Stimulated activated naive CD8-positive, alpha-beta T cell treated with anti-CD3 and anti-CD28 coated beads, Interleukin-15, Interleukin-2, amounts not matched to agents 100 ng/mL and 50 ng/mL, for 24 hours (primary cell): Measurements from ENCODE around the gene OSBPL2.

Experiments
- H3K27ac Mint-ChIP-seq: one replicate; pipeline ENCODE4 v1.8.0; 2021; ENCODE audit warnings: mild to moderate bottlenecking, mixed read lengths
- H3K27me3 Mint-ChIP-seq: one replicate; pipeline ENCODE4 v1.8.0; 2021; ENCODE audit warnings: mixed read lengths
- H3K36me3 Mint-ChIP-seq: one replicate; pipeline ENCODE4 v1.8.0; 2021; ENCODE audit warnings: low read depth, mixed read lengths
- H3K4me1 Mint-ChIP-seq: one replicate; pipeline ENCODE4 v1.8.0; 2021; ENCODE audit warnings: low read depth, mixed read lengths
- H3K4me3 Mint-ChIP-seq: one replicate; pipeline ENCODE4 v1.8.0; 2021; ENCODE audit warnings: mild to moderate bottlenecking, mixed read lengths
- H3K9me3 Mint-ChIP-seq: one replicate; pipeline ENCODE4 v1.8.0; 2021; ENCODE audit warnings: mixed read lengths

Gene OSBPL2

DNA sequence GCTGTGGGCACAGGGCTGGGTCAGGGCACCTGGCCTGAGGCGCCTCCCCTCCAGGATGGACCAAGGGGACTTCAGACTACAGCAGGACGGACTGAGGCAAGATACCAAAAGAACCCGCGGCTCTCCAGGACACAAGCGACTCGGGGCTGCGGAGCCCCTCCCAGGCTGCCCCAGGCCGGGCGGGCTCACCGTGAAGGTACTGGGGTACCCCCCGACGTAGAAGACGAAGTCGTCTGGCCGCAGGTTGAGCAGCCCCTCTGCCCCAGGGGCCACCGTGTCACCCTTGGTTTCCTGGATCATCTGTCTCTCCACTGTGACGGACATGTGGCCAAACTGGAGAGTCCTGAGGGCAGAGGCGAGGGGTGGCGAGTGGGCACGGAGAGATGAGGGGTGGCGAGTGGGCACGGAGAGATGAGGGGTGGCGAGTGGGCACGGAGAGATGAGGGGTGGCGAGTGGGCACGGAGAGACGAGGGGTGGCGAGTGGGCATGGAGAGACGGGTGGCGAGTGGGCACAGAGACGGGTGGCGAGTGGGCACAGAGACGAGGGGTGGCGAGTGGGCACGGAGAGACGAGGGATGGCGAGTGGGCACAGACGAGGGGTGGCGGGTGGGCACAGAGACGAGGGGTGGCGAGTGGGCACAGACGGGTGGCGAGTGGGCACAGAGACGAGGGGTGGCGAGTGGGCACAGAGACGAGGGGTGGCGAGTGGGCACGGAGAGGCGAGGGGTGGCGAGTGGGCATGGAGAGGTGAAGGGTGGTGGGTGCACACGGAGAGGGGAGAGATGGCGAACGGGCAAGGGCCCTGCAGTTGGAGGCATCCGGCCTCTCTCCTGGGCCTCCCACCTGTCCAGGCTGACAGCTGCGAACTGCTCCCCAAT, 75.4 kb downstream of the OSBPL2 start:
- Mint-ChIP-seq H3K9me3 (no peaks in the 10 kb centered on the region), H3K36me3 (peaks cover 4% of the 10 kb centered on the region), H3K27me3 (no peaks in the 10 kb centered on the region), H3K4me1 (no peaks in the 10 kb centered on the region), H3K4me3 (no peak overlapping the region), H3K27ac (no peak overlapping the region)

- Mint-ChIP-seq H3K36me3 (no peaks in the 10 kb centered on the region), H3K27me3 (no peaks in the 10 kb centered on the region), H3K27ac (no peak overlapping the region), H3K4me1 (no peaks in the 10 kb centered on the region), H3K9me3 (no peaks in the 10 kb centered on the region), H3K4me3 (no peak overlapping the region)
Observed at GRCh38 chr20:62314339-62314638, 76.0 kb downstream of the OSBPL2 start.

DNA sequence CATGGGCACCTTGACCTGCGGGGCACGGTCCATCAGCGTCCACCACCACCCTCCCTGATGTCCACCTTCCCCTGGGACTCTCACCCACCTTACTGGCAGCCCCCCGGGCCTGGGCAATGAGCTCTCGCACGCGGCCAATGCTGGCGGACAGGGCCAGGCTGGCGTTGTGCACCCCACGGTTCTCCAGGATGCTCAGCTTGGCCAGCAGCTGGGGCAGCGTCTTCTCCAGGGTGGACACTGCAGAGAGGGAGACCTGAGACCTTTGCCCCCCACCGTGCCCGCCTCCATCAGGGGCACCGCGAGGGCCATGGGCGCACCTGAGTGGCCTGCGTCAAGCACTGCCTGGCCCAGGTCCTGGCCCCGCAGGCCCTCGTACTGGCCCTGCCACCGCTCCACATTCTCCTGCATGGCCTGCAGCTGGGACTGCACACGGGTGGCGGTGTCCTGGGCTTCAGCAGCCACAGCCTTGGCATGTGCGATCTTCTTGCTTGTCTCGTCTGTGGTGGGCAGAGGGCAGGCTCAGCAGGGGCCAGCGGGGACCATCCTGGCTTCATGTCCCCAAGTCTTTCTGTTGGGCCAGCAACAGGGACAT, 76.5 kb downstream of the OSBPL2 start:
- H3K4me1 Mint-ChIP-seq: no peaks in the 10 kb centered on the region
- no peak overlapping the region for H3K27ac Mint-ChIP-seq
- no peak overlapping the region for H3K4me3 Mint-ChIP-seq
- no peaks in the 10 kb centered on the region for H3K27me3 Mint-ChIP-seq
- H3K36me3 Mint-ChIP-seq: no peaks in the 10 kb centered on the region
- no peaks in the 10 kb centered on the region for H3K9me3 Mint-ChIP-seq

DNA sequence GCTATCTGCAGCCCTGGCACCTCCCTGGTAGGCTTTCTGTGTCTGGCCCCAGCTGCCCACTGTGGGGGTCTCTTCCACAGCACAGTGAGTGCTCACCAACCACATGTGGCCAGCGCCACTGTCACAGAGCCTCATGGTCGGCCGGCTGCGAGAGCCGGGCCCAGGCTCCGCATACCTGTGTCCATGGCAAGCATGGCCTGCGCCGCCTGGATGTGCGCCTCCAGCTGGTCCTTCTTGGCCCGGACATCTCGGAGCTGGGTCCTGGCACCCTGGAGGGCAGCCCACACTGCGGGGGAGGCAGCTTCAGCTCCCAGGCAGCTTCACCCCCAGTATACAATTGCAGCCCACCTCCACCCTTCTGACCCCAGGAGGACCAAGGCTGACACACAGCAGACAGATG, 77.5 kb downstream of the OSBPL2 start:
- H3K36me3 Mint-ChIP-seq: no peaks in the 10 kb centered on the region
- no peaks in the 10 kb centered on the region for H3K4me1 Mint-ChIP-seq
- no peaks in the 10 kb centered on the region for H3K27me3 Mint-ChIP-seq
- H3K27ac Mint-ChIP-seq: no peak overlapping the region
- no peaks in the 10 kb centered on the region for H3K9me3 Mint-ChIP-seq
- H3K4me3 Mint-ChIP-seq: no peak overlapping the region

DNA sequence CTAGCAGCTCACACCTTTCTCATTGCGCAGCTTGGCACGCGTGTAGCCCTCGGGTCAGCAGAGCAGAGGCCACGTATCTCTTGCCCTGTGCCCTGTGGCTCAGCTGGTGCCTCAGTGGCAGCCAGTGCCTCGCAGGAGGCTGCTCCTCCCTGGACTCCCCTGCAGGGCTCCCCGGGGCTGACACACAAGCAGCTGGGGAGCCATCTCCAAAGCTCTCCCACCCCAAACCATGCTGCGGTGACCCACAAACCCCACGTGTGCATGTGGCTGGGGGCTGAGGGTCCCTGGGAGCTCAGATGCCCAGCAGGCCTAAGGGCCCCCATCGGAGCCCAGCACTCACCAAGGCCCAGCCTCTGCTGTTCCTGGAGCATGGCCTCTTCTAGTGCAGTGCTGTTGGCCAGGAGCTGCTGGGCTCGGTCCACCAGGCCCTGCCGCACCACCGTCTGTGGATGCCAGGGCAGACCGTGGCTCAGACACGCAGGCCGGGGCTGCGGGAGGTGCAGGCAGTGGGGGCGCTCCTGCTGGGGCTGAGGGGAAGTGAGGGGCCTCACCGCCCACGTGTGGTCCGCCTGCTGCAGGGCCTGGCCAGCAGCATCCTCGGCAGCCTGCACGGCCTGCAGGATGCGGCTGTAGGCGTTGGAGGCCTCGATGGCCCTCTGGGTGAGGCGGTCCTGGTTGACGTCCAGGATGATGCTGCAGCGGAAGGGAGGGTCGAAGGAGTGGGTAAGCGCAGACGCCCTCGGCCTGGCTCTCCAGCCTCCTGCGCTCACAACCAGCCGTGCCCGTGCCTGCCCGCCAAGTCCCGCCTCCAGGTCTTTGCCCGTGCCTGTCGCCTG, 78.2 kb downstream of the OSBPL2 start:
- Mint-ChIP-seq H3K9me3 (no peaks in the 10 kb centered on the region), H3K4me3 (no peak overlapping the region), H3K36me3 (no peaks in the 10 kb centered on the region), H3K4me1 (no peaks in the 10 kb centered on the region), H3K27ac (no peak overlapping the region), H3K27me3 (no peaks in the 10 kb centered on the region)

GRCh38 chr20:62317167-62317655, 78.9 kb downstream of the OSBPL2 start:
- Mint-ChIP-seq H3K36me3 (no peaks in the 10 kb centered on the region), H3K4me1 (no peaks in the 10 kb centered on the region), H3K27me3 (no peaks in the 10 kb centered on the region), H3K9me3 (no peaks in the 10 kb centered on the region), H3K27ac (no peak overlapping the region), H3K4me3 (no peak overlapping the region)

- Mint-ChIP-seq H3K27me3 (no peaks in the 10 kb centered on the region), H3K27ac (no peak overlapping the region), H3K4me1 (no peaks in the 10 kb centered on the region), H3K36me3 (no peaks in the 10 kb centered on the region), H3K4me3 (no peak overlapping the region), H3K9me3 (no peaks in the 10 kb centered on the region)
Observed at GRCh38 chr20:62318400-62319345, 80.4 kb downstream of the OSBPL2 start.

DNA sequence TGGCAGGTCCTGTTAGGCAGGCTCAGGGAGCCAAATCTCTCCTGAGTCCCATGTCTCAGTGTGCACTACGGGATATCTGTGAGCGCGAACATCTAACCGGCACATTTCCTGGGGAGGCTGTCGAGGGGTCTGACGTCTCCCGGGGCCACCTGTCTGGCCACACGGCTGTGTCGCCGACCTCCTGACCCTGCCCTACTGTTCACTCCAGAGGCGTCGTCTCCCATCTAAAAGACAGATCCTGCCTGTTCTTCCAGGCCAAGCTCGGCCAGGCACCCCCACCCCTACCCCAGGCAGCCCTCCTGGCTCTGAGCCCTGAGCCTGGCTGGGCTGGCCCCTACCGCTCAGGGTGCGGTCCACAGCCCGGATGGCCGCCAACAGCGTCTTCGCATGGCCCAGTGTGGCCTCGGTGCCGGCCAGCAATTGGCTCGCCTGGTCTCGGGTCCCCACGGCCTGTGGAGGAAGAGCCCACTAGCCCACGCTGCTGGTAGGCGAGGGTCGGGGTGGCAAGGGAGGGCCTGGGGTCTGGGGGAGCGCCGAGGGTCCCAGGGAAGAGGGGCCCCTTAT, 81.1 kb downstream of the OSBPL2 start:
- H3K4me1 Mint-ChIP-seq: no peaks in the 10 kb centered on the region
- H3K4me3 Mint-ChIP-seq: no peak overlapping the region
- H3K36me3 Mint-ChIP-seq: no peaks in the 10 kb centered on the region
- H3K27me3 Mint-ChIP-seq: no peaks in the 10 kb centered on the region
- H3K27ac Mint-ChIP-seq: no peak overlapping the region
- no peaks in the 10 kb centered on the region for H3K9me3 Mint-ChIP-seq

- no peaks in the 10 kb centered on the region for H3K36me3 Mint-ChIP-seq
- no peak overlapping the region for H3K4me3 Mint-ChIP-seq
- no peak overlapping the region for H3K27ac Mint-ChIP-seq
- H3K9me3 Mint-ChIP-seq: no peaks in the 10 kb centered on the region
- H3K4me1 Mint-ChIP-seq: no peaks in the 10 kb centered on the region
- H3K27me3 Mint-ChIP-seq: no peaks in the 10 kb centered on the region
Observed at GRCh38 chr20:62320581-62321354, 82.4 kb downstream of the OSBPL2 start.

DNA sequence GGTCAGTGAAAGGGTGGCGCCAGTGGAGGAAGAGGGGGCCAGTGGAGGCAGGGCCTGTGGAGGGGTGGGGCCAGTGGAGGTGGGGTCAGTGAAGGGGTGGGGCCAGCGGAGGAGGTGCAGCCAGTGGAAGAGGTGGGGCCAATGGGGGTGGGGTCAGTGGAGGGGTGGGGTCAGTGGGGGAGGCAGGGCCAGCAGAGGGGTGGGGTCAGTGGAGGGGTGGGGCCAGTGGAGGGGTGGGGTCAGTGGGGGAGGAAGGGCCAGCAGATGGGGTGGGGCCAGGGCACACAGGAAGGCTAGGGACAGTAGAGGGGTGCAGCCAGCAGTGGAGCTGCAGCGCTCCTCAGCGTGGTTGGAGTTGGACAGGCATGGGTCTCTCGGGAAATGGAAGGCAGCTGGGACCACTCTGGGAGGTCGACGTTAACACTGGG, 83.2 kb downstream of the OSBPL2 start:
- H3K9me3 Mint-ChIP-seq: no peaks in the 10 kb centered on the region
- no peaks in the 10 kb centered on the region for H3K36me3 Mint-ChIP-seq
- H3K27ac Mint-ChIP-seq: no peak overlapping the region
- H3K27me3 Mint-ChIP-seq: no peaks in the 10 kb centered on the region
- no peak overlapping the region for H3K4me3 Mint-ChIP-seq
- no peaks in the 10 kb centered on the region for H3K4me1 Mint-ChIP-seq

DNA sequence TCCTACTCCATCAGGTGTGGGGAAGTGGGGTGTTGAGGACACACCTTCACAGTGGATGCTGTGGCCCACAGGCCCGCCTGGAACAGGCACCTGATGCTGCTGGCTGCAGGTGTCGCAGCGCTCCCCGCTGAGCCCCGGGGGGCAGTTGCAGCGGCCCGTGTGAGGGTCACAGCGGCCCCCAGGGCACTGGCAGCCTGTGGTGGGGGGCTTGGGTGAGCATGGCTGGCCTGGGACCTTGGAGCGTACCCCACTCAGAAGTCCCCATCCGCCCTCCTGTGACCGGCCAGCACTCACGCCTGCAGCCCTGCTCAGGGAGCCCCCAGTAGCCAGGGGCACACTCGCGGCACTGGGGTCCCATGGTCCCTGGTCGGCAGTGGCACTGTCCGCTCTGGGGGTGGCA, 83.7 kb downstream of the OSBPL2 start:
- no peak overlapping the region for H3K27ac Mint-ChIP-seq
- H3K27me3 Mint-ChIP-seq: no peaks in the 10 kb centered on the region
- H3K4me1 Mint-ChIP-seq: no peaks in the 10 kb centered on the region
- no peaks in the 10 kb centered on the region for H3K9me3 Mint-ChIP-seq
- H3K4me3 Mint-ChIP-seq: no peak overlapping the region
- no peaks in the 10 kb centered on the region for H3K36me3 Mint-ChIP-seq

GRCh38 chr20:62322492-62323041, 84.2 kb downstream of the OSBPL2 start:
- H3K4me1 Mint-ChIP-seq: no peaks in the 10 kb centered on the region
- H3K27me3 Mint-ChIP-seq: no peaks in the 10 kb centered on the region
- H3K27ac Mint-ChIP-seq: no peak overlapping the region
- no peaks in the 10 kb centered on the region for H3K36me3 Mint-ChIP-seq
- no peaks in the 10 kb centered on the region for H3K9me3 Mint-ChIP-seq
- H3K4me3 Mint-ChIP-seq: no peak overlapping the region

DNA sequence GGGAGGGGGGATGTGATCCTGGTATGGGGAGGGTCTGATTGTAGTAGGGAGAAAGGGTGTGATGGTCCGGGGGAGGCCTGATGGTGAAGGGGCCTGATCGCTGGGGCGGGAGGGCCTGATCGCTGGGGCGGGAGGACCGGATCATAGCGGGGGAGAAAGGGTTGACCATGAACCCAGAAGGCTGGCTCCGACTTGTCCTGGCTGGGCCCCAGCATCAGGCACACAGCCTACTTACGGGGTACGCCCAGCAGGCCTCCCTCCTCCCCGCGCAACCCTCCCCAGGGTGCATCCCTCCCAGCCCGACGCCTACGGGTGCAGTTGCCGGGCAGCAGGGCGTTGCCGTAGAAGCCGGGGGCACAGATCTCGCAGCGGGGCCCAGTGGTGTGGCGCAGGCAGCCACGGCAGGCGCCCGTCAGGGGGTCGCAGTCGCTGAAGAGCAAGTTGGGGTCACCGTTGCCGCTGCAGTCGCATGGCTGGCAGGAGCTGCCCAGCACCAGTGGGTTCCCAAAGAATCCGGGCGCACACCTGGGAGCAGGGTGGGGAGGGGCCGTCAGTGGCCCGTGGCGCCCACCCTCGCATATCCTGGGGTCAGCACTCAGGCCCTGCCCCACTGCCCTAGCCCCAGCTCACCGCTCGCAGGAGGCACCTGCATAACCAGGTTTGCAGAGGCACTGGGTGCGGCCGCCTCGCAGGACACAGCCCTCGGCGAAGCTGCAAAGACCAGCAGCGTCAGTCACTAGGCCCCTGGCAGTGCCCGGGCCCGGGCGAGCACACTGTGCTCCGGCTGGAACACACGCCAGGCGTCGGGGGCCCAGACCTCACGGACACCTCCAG, 85.0 kb downstream of the OSBPL2 start:
- no peak overlapping the region for H3K27ac Mint-ChIP-seq
- H3K27me3 Mint-ChIP-seq: no peaks in the 10 kb centered on the region
- no peaks in the 10 kb centered on the region for H3K9me3 Mint-ChIP-seq
- no peaks in the 10 kb centered on the region for H3K4me1 Mint-ChIP-seq
- no peaks in the 10 kb centered on the region for H3K36me3 Mint-ChIP-seq
- no peak overlapping the region for H3K4me3 Mint-ChIP-seq
